Right lobe of liver (tissue), 6 donors: Measurements from ENCODE around the gene PROP1. TPM values are rescaled to one million over a fixed set of nuclear protein-coding genes. Genes with fewer than 3 reads are reported as not detected.

Source experiments
- ATAC-seq, 4 donors: fragments of 200-7000 bp; cut with Tn5 transposase; one replicate each; pipeline ENCODE4 v1.9.1; 2020; ENCODE audit warnings: mild to moderate bottlenecking in 4 of 4, moderate library complexity in 4 of 4
- DNase-seq, 3 donors: peaks; one replicate each; pipeline ENCODE4 v3.0.0-alpha.2; 2020
- H3K27ac ChIP-seq, 3 donors: fragments of 200-600 bp; one replicate each; pipeline ENCODE4 v1.8.0; 2022
- H3K27me3 ChIP-seq, 2 donors: fragments of 200-600 bp; one replicate each; pipeline ENCODE4 v1.8.0; 2022
- H3K36me3 ChIP-seq, 4 donors: fragments of 200-600 bp; sonication (generic) in 1 of 4; one replicate each; pipeline versions ENCODE4 v1.5.1 to v1.8.0; 2017 to 2022; ENCODE audit warnings: control low read depth in 1 of 4
- H3K4me1 ChIP-seq, 4 donors: fragments of 200-600 bp; sonication (generic) in 1 of 4; one replicate each; pipeline versions ENCODE4 v1.5.1 to v1.8.0; 2017 to 2022; ENCODE audit warnings: control low read depth in 1 of 4
- H3K4me3 ChIP-seq, 3 donors: fragments of 200-600 bp; one replicate each; pipeline ENCODE4 v1.8.0; 2022
- H3K9me3 ChIP-seq, 4 donors: fragments of 200-600 bp; sonication (generic) in 1 of 4; one replicate each; pipeline versions ENCODE4 v1.5.1 to v1.8.0; 2017 to 2022; ENCODE audit warnings: control low read depth in 1 of 4
- CTCF ChIP-seq, 4 donors: fragments of 200-600 bp in 3 of 4; fragments of 450-650 bp in 1 of 4; IDR thresholded peaks; one replicate each; pipeline versions ENCODE4 v1.5.1 to v1.8.0; 2016 to 2022; ENCODE audit warnings: antibody characterized with exemption in 4 of 4, mild to moderate bottlenecking in 2 of 4
- POLR2A ChIP-seq: fragments of 450-650 bp; IDR thresholded peaks from one replicate; pipeline ENCODE4 v1.6.1; 2017; ENCODE audit warnings: antibody characterized with exemption, mild to moderate bottlenecking
- WGBS: methylation state at CpG from one replicate; pipeline ENCODE4 v1.1.6; 2018; ENCODE audit warnings: low coverage, low lambda C conversion rate; ENCODE audit not compliant: insufficient coverage; ENCODE audit errors: missing lambda C conversion rate; 5-methylcytosine and 5-hydroxymethylcytosine counted together
- intact Hi-C, 2 donors: fragments of 100-400 bp; cut with DNase I; formaldehyde crosslinking; loops; one replicate each; pipeline versions ENCODE4 v1.11.2 to v1.14.1; 2022
- total RNA-seq, 6 experiments: library from RNA; depleted of rRNA in 2 of 6; stranded (reverse); fragments of >200 nt in 2 of 6; fragmentation: NEBNext Ultra II Directional in 3 of 6; extraction: Animal tissue kit (Norgen Biotek cat#: 25700) in 3 of 6; gene quantifications; one replicate each; pipeline versions ENCODE4 v1.1.0 to v1.2.4, GENCODE V29; 2016 to 2023
- donor health status: DM: no; HTN: yes; CAD: no.
- donor health status: DM: no; HTN: no; CAD: no.
- donor health status: DM: no; HTN: no; CAD: no.
- donor health status: DM: no; HTN: yes; CAD: no.
- donor health status: DM: no; HTN: yes; CAD: no.

PROP1 gene
- total RNA-seq, 6 experiments from 2014 or later: not detected

GRCh38 chr5:177966009-177966838, 29.8 kb downstream of the PROP1 start:
- DNase-seq: no peak
- Histone ChIP-seq H3K4me1 (no peaks in the 10 kb centered on the region), H3K27ac (no peak overlapping the region), H3K36me3 (no peaks in the 10 kb centered on the region), H3K27me3 (no peaks in the 10 kb centered on the region), H3K9me3 (no peaks in the 10 kb centered on the region), H3K4me3 (no peak overlapping the region)
- 68% methylated on average over 14 of the region's 19 CpGs for WGBS
- intact Hi-C loops: no loop called here
- no peak for TF ChIP-seq POLR2A
- TF ChIP-seq CTCF (IDR thresholded peaks at IDR 0.05): no peak
- ATAC-seq: peak in 1 of 4 donors; percentile 13

- intact Hi-C loops: no loop called here
- Histone ChIP-seq H3K4me3 (no peak overlapping the region), H3K36me3 (no peaks in the 10 kb centered on the region), H3K4me1 (no peaks in the 10 kb centered on the region), H3K27ac (no peak overlapping the region), H3K9me3 (no peaks in the 10 kb centered on the region), H3K27me3 (no peaks in the 10 kb centered on the region)
- WGBS: 90% methylated on average over 3 of the region's 12 CpGs
- no peak for TF ChIP-seq CTCF (IDR thresholded peaks at IDR 0.05)
- TF ChIP-seq POLR2A: no peak
- DNase-seq (no peak), ATAC-seq (no peak)
Observed at GRCh38 chr5:177964471-177964870, 31.6 kb downstream of the PROP1 start.

GRCh38 chr5:177963966-177964365, 32.1 kb downstream of the PROP1 start:
- DNase-seq: no peak
- no peak overlapping the region for H3K4me3 ChIP-seq
- ATAC-seq: no peak
- no peaks in the 10 kb centered on the region for H3K9me3 ChIP-seq
- H3K4me1 ChIP-seq: no peaks in the 10 kb centered on the region
- H3K36me3 ChIP-seq: no peaks in the 10 kb centered on the region
- no peak overlapping the region for H3K27ac ChIP-seq
- intact Hi-C loops: no loop called here
- 68% methylated on average over 5 of the region's 14 CpGs for WGBS
- no peaks in the 10 kb centered on the region for H3K27me3 ChIP-seq
- TF ChIP-seq POLR2A (no peak), CTCF (IDR thresholded peaks at IDR 0.05) (no peak)

- no peaks in the 10 kb centered on the region for H3K9me3 ChIP-seq
- WGBS: 57% methylated on average over 2 of the region's 9 CpGs
- no peak for TF ChIP-seq POLR2A
- no peaks in the 10 kb centered on the region for H3K4me1 ChIP-seq
- no peak overlapping the region for H3K4me3 ChIP-seq
- no peak overlapping the region for H3K27ac ChIP-seq
- no peaks in the 10 kb centered on the region for H3K27me3 ChIP-seq
- ATAC-seq: no peak
- H3K36me3 ChIP-seq: no peaks in the 10 kb centered on the region
- intact Hi-C loops: no loop called here
- DNase-seq: no peak
Observed at GRCh38 chr5:177959315-177959714, 36.7 kb downstream of the PROP1 start.

GRCh38 chr5:177958696-177959095, 37.3 kb downstream of the PROP1 start:
- ATAC-seq: peak in 2 of 4 donors; percentile 76 to 86
- Histone ChIP-seq H3K36me3 (no peaks in the 10 kb centered on the region), H3K9me3 (no peaks in the 10 kb centered on the region)

More at GRCh38 chr5:177958696-177959095, 37.3 kb downstream of the PROP1 start:
- Histone ChIP-seq H3K27ac (no peak overlapping the region), H3K27me3 (no peaks in the 10 kb centered on the region), H3K4me3 (no peak overlapping the region), H3K4me1 (no peaks in the 10 kb centered on the region)
- WGBS: 40% methylated on average over 1 of the region's 17 CpGs
- DNase-seq: peak in 1 of 3 donors; percentile 82
- intact Hi-C loops: no loop called here
- TF ChIP-seq POLR2A (no peak), CTCF (IDR thresholded peaks at IDR 0.05) (no peak)
